K562 (cell line): Measurements from ENCODE around the gene MARK4. TPM values are rescaled to one million over a fixed set of nuclear protein-coding genes. Genes with fewer than 3 reads are reported as not detected.
A peak's percentile ranks its signal among the peaks of the same experiment; 100 is the strongest.

ENCODE experiments used
- ATAC-seq: fragments of 200-7000 bp; cut with Tn5 transposase; 3 replicates; pipeline ENCODE4 v1.9.1; 2020; ENCODE audit warnings: moderate library complexity
- BruUV-seq: library from RNA; stranded (reverse); fragments of 400-500 nt; replicated peaks from 2 replicates; lab custom pipeline; 2021; lab: Mats Ljungman, UMichigan
- CTCF ChIA-PET: fragments of 300-600 bp; formaldehyde crosslinking; extraction: SDS; loops from one replicate; lab custom pipeline; 2021; ENCODE audit warnings: low intra/inter-chr PET ratio; lab: Yijun Ruan, JAX
- POLR2A ChIA-PET: fragments of 300-600, 350-650 bp; sonication (Branson Sonifier 250); formaldehyde crosslinking; extraction: SDS; loops from one replicate; lab custom pipeline; 2021; ENCODE audit warnings: antibody characterized with exemption, inconsistent platforms; lab: Yijun Ruan, JAX
- DNase-seq, 4 experiments: peaks; one replicate each; pipeline versions ENCODE4 v3.0.0 to v3.0.0-alpha.2; 2011 to 2018; ENCODE audit warnings: low spot score in 3 of 4, mixed read lengths in 3 of 4; ENCODE audit errors: extremely low read depth in 1 of 4
- FAIRE-seq: peaks from 2 replicates; lab custom pipeline; 2011; peaks lifted over from hg19 to GRCh38; lab: Jason Lieb, UNC
- H2AFZ ChIP-seq: 2 replicates; pipeline ENCODE4 v1.6.0; 2011; ENCODE audit warnings: low read depth, low read length, control low read depth, inconsistent platforms
- H3K27ac ChIP-seq: fragments of 200-600 bp; 3 replicates; pipeline ENCODE4 v1.8.0; 2011; ENCODE audit warnings: low read depth, mild to moderate bottlenecking, control low read depth, inconsistent platforms, low read length, moderate library complexity, mixed read lengths; ENCODE audit errors: extremely low read depth
- H3K27me3 ChIP-seq, 2 experiments: fragments of 300-600 bp in 1 of 2; 2 replicates in 1 of 2; 3 replicates in 1 of 2; pipeline versions ENCODE4 v1.6.0 to v1.8.0; 2011; ENCODE audit warnings: inconsistent platforms in 2 of 2, low read length in 2 of 2, mild to moderate bottlenecking in 1 of 2, mixed read lengths in 1 of 2, moderate library complexity in 1 of 2; ENCODE audit not compliant: control insufficient read depth in 2 of 2, insufficient read depth in 2 of 2
- H3K36me3 ChIP-seq: fragments of 300-600 bp; 3 replicates; pipeline ENCODE4 v1.8.0; 2011; ENCODE audit warnings: mild to moderate bottlenecking, low read length, inconsistent platforms; ENCODE audit not compliant: control insufficient read depth, insufficient read depth
- H3K4me1 ChIP-seq, 2 experiments: fragments of 200-600 bp in 1 of 2; replicated peaks in 1 of 2; 2 replicates in 1 of 2; 3 replicates in 1 of 2; pipeline versions ENCODE4 v1.5.1 to v1.8.0; 2011; ENCODE audit warnings: inconsistent platforms in 2 of 2, low read length in 2 of 2, mild to moderate bottlenecking in 1 of 2, mixed read lengths in 1 of 2, moderate library complexity in 1 of 2; ENCODE audit not compliant: control insufficient read depth in 2 of 2, insufficient read depth in 2 of 2
- H3K4me2 ChIP-seq: 2 replicates; pipeline ENCODE4 v1.6.1; 2011; ENCODE audit warnings: low read length, control low read depth, inconsistent platforms, mixed read lengths; ENCODE audit not compliant: insufficient read depth
- H3K4me3 ChIP-seq: fragments of 200-600 bp; sonication (generic), shearing (Covaris generic); 2 replicates; pipeline ENCODE4 v1.5.1; 2016; ENCODE audit warnings: control low read depth, inconsistent platforms
- H3K79me2 ChIP-seq: fragments of 200-600 bp; 3 replicates; pipeline ENCODE4 v1.8.0; 2011; ENCODE audit warnings: low read length, inconsistent platforms; ENCODE audit not compliant: control insufficient read depth, insufficient read depth
- H3K9ac ChIP-seq, 2 experiments: 2 replicates each; pipeline versions ENCODE4 v1.6.0 to v1.6.1; 2011; ENCODE audit warnings: low read depth in 2 of 2, low read length in 2 of 2, control low read depth in 1 of 2, inconsistent platforms in 1 of 2, mild to moderate bottlenecking in 1 of 2, mixed read lengths in 1 of 2; ENCODE audit not compliant: insufficient read depth in 1 of 2
- H3K9me1 ChIP-seq: one replicate; pipeline ENCODE4 v1.6.0; 2011; ENCODE audit warnings: inconsistent platforms, mild to moderate bottlenecking, low read length, moderate library complexity; ENCODE audit not compliant: control insufficient read depth, insufficient read depth
- H3K9me3 ChIP-seq: replicated peaks from 2 replicates; pipeline ENCODE4 v1.5.1; 2011; ENCODE audit warnings: low read depth, low read length, inconsistent platforms; ENCODE audit not compliant: control insufficient read depth, insufficient read depth
- H4K20me1 ChIP-seq: replicated peaks from 2 replicates; pipeline ENCODE4 v1.6.1; 2011; ENCODE audit warnings: low read length, inconsistent platforms, mixed read lengths; ENCODE audit not compliant: control insufficient read depth, insufficient read depth
- CBX1 ChIP-seq: sonication (generic); IDR thresholded peaks from 2 replicates; pipeline ENCODE4 v1.6.1; 2016; ENCODE audit warnings: antibody characterized with exemption, low read depth, mild to moderate bottlenecking
- CBX3 ChIP-seq, 2 experiments: IDR thresholded peaks; 1 replicate in 1 of 2; 2 replicates in 1 of 2; pipeline ENCODE4 v1.6.1; 2012; ENCODE audit warnings: inconsistent platforms in 2 of 2, low read length in 2 of 2, borderline replicate concordance in 1 of 2, control low read depth in 1 of 2
- MCM3 ChIP-seq: fragments of 450-650 bp; IDR thresholded peaks from 2 replicates; pipeline ENCODE4 v1.6.1; 2016
- NBN ChIP-seq: fragments of 450-650 bp; IDR thresholded peaks from 2 replicates; pipeline ENCODE4 v1.6.1; 2016; ENCODE audit warnings: low read depth, mild to moderate bottlenecking
- NCOA1 ChIP-seq: fragments of 450-650 bp; IDR thresholded peaks from 2 replicates; pipeline ENCODE4 v1.6.1; 2016; ENCODE audit warnings: low read depth
- PHB ChIP-seq: fragments of 250-450 bp; sonication (Bioruptor Pico); IDR thresholded peaks from 2 replicates; pipeline ENCODE4 v1.5.0; 2021
- POLR3G ChIP-seq: IDR thresholded peaks from 2 replicates; pipeline ENCODE4 v1.6.1; 2011; ENCODE audit not compliant: insufficient read length, insufficient replicate concordance; ENCODE audit errors: extremely low read depth
- SMAD4 ChIP-seq: fragments of 250-450 bp; sonication (Bioruptor Pico); conservative IDR thresholded peaks from 2 replicates; pipeline ENCODE4 v1.8.0; 2021; ENCODE audit warnings: inconsistent platforms, mild to moderate bottlenecking, moderate library complexity
- ZFP1 ChIP-seq: fragments of 450-650 bp; formaldehyde crosslinking; IDR thresholded peaks from 2 replicates; pipeline ENCODE4 v1.4.0; 2020; ENCODE audit warnings: mild to moderate bottlenecking, mixed read lengths
- ZNF253 ChIP-seq: fragments of 250-450 bp; sonication (Bioruptor Pico); conservative IDR thresholded peaks from 2 replicates; pipeline ENCODE4 v1.6.1; 2021; ENCODE audit warnings: mild to moderate bottlenecking
- WGBS: fragments of 100-300 bp; shearing (Covaris generic); methylation state at CpG from one replicate; pipeline ENCODE4 v1.1.6; 2016; ENCODE audit warnings: low coverage, mixed read lengths; ENCODE audit not compliant: insufficient coverage; ENCODE audit errors: missing lambda C conversion rate; 5-methylcytosine and 5-hydroxymethylcytosine counted together
- in situ Hi-C: fragments of 300-500 bp; cut with MboI; formaldehyde crosslinking; loops from 4 replicates; pipeline ENCODE4 v1.15.0; 2018; ENCODE audit warnings: inconsistent platforms, mixed read lengths
- intact Hi-C: fragments of 100-400 bp; cut with micrococcal nuclease; formaldehyde crosslinking; loops from 2 replicates; pipeline ENCODE4 v1.14.2; 2022
- polyA plus RNA-seq, 8 experiments: library from polyadenylated mRNA; depleted of rRNA in 4 of 8; stranded (reverse) in 5 of 8; unstranded in 3 of 8; fragments of >200 nt; fragmentation: Nextera tagmentation in 2 of 8; fragmentation: Illumina TruSeq in 1 of 8; extraction: Ambion mirVana in 2 of 8; extraction: Trizol in 1 of 8; gene quantifications; 2 replicates each; pipeline versions ENCODE4 v1.2.1 to v1.2.3, GENCODE V29; 2011 to 2014; ENCODE audit warnings: inconsistent platforms in 1 of 8, missing spikeins in 1 of 8
- total RNA-seq, 7 experiments: library from RNA; depleted of rRNA in 6 of 7; stranded (reverse); fragments of >200 nt in 6 of 7; fragmentation: Illumina TruSeq in 2 of 7; extraction: Trizol in 2 of 7; gene quantifications; 2 replicates each; pipeline versions ENCODE4 v1.2.1 to v1.2.3, GENCODE V29; 2011 to 2021; ENCODE audit warnings: low replicate concordance in 1 of 7
- TF ChIP-seq, protein P1 (sequence below): sonication (generic); formaldehyde crosslinking; IDR thresholded peaks from 2 replicates; pipeline ENCODE4 v1.8.0; 2022; ENCODE audit warnings: missing genetic modification reagents, mild to moderate bottlenecking, moderate library complexity, borderline replicate concordance
- TF ChIP-seq, protein P2 (sequence below): fragments of 250-450 bp; sonication (Bioruptor Pico); IDR thresholded peaks from 2 replicates; pipeline ENCODE4 v1.5.1; 2021; ENCODE audit warnings: mild to moderate bottlenecking
- TF ChIP-seq, protein P3 (sequence below): sonication (generic); formaldehyde crosslinking; IDR thresholded peaks from 2 replicates; pipeline ENCODE4 v1.8.0; 2022; ENCODE audit warnings: mild to moderate bottlenecking, missing genetic modification reagents

MARK4 gene
- total and polyA plus RNA-seq, 9 of the 15 experiments (the other 6 are each of a cell fraction or from before 2014, with no cell fraction given): 0.52 to 29.4 (median 8.6) TPM

DNA sequence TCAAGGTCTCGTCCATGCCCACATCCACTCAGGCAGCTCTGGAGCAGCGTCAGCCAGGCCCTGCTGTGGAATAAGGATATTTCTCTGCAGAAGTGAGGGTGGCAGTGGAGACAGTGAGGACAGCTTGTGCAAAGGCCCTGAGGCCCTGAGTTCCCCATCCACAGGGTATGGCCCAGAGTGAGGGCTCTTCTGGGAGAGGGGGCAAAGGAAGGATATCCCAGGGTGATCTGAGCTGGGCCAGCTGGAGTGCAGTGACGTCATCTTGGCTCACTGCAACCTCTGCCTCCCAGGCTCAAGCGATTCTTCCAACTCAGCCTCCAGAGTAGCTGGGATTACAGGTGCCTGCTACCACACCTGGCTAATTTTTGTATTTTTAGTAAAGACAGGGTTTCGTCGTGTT is 11.5 kb downstream of the MARK4 start (continued):
- no peak for TF ChIP-seq PHB (CRISPR knock-in tag)
- no peak for TF ChIP-seq ZFP1
- TF ChIP-seq, protein P1, sequence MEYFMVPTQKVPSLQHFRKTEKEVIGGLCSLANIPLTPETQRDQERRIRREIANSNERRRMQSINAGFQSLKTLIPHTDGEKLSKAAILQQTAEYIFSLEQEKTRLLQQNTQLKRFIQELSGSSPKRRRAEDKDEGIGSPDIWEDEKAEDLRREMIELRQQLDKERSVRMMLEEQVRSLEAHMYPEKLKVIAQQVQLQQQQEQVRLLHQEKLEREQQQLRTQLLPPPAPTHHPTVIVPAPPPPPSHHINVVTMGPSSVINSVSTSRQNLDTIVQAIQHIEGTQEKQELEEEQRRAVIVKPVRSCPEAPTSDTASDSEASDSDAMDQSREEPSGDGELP: peak; percentile 52; the same call in 1 of the 2 replicates
- TF ChIP-seq, protein P2, sequence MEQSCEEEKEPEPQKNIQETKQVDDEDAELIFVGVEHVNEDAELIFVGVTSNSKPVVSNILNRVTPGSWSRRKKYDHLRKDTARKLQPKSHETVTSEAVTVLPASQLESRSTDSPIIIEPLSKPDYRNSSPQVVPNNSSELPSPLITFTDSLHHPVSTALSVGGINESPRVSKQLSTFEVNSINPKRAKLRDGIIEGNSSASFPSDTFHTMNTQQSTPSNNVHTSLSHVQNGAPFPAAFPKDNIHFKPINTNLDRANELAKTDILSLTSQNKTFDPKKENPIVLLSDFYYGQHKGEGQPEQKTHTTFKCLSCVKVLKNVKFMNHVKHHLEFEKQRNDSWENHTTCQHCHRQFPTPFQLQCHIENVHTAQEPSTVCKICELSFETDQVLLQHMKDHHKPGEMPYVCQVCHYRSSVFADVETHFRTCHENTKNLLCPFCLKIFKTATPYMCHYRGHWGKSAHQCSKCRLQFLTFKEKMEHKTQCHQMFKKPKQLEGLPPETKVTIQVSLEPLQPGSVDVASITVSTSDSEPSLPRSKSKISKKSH (CRISPR knock-in tag): no peak
- 0 out of 3 replicates have a peak, but pooled peaks of 1 of the 2 experiments have one; percentile 4 for TF ChIP-seq CBX3 (IDR thresholded peaks at IDR 0.05; ENCODE audit: borderline replicate concordance in 1 of 2, low read length in 2 of 2)
- TF ChIP-seq MCM3: no peak

DNA sequence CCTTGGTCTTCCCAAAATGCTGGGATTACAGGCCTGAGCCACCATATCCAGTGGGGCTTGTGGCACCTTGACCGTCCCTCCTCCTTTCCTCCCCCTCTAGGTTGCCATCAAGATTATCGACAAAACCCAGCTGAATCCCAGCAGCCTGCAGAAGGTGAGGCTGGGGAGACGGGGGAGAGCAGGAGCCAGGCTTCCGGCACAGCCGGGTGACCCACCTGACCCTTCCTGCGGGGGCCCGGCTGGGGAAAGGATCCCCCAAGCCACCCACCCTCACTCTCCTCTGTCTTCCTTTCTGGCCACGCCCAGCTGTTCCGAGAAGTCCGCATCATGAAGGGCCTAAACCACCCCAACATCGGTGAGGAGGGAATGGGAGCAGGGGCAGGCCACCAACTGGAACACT is 11.9 kb downstream of the MARK4 start:
- Histone ChIP-seq H3K27ac (peak overlapping the region; percentile 47; the same call in 2 of the 3 replicates), H3K4me2 (peak overlapping the region; percentile 12; the same call in 1 of the 2 replicates), H3K79me2 (no peaks in the 10 kb centered on the region; the same call in 2 of the 3 replicates), H2AFZ (peak overlapping the region; percentile 34), H4K20me1 (no peaks in the 10 kb centered on the region), H3K27me3 (no peaks in the 10 kb centered on the region), H3K4me3 (no peak overlapping the region), H3K9me3 (no peaks in the 10 kb centered on the region), H3K36me3 (peaks cover 12% of the 10 kb centered on the region; the same call in 1 of the 3 replicates), H3K9me1 (peaks cover 3% of the 10 kb centered on the region), H3K9ac (peak overlapping the region; percentile 26 to 69; a peak in 3 of 4 replicates), H3K4me1 (peaks cover 14 to 30% of the 10 kb centered on the region in 2 experiments)
- POLR2A ChIA-PET: interaction anchor here (0.5 to 1.2 kb wide), 4 partner anchors 45 to 93 kb away, joined by 3 read pairs; partner anchors contain the start of genes BLOC1S3 and TRAPPC6A
- peak; percentile 74 for ATAC-seq
- 5% methylated on average over 7 of the region's 11 CpGs for WGBS
- CTCF ChIA-PET: no interaction called here
- intact Hi-C loops: no loop called here
- in situ Hi-C loops: no loop called here
- DNase-seq: peak; percentile 48 to 63 (median 57)
- BruUV-seq: no TSS peak
- FAIRE-seq: no peak
- TF ChIP-seq, protein P3, sequence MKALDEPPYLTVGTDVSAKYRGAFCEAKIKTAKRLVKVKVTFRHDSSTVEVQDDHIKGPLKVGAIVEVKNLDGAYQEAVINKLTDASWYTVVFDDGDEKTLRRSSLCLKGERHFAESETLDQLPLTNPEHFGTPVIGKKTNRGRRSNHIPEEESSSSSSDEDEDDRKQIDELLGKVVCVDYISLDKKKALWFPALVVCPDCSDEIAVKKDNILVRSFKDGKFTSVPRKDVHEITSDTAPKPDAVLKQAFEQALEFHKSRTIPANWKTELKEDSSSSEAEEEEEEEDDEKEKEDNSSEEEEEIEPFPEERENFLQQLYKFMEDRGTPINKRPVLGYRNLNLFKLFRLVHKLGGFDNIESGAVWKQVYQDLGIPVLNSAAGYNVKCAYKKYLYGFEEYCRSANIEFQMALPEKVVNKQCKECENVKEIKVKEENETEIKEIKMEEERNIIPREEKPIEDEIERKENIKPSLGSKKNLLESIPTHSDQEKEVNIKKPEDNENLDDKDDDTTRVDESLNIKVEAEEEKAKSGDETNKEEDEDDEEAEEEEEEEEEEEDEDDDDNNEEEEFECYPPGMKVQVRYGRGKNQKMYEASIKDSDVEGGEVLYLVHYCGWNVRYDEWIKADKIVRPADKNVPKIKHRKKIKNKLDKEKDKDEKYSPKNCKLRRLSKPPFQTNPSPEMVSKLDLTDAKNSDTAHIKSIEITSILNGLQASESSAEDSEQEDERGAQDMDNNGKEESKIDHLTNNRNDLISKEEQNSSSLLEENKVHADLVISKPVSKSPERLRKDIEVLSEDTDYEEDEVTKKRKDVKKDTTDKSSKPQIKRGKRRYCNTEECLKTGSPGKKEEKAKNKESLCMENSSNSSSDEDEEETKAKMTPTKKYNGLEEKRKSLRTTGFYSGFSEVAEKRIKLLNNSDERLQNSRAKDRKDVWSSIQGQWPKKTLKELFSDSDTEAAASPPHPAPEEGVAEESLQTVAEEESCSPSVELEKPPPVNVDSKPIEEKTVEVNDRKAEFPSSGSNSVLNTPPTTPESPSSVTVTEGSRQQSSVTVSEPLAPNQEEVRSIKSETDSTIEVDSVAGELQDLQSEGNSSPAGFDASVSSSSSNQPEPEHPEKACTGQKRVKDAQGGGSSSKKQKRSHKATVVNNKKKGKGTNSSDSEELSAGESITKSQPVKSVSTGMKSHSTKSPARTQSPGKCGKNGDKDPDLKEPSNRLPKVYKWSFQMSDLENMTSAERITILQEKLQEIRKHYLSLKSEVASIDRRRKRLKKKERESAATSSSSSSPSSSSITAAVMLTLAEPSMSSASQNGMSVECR (CRISPR knock-in tag): no peak
- TF ChIP-seq SMAD4 (CRISPR knock-in tag) (0 out of 2 replicates have a peak, but pooled peaks have one; percentile 16), NBN (no peak), POLR3G (no peak), ZNF253 (CRISPR knock-in tag) (no peak), NCOA1 (0 out of 2 replicates have a peak, but pooled peaks have one; percentile 10), CBX1 (no peak)
- TF ChIP-seq, protein P1: peak; percentile 49
